GM19372 (cell line): ENCODE data around the gene MYO3B.

ENCODE experiments used
- ATAC-seq: cut with Tn5 transposase; IDR thresholded peaks from one replicate; pipeline ENCODE4 v1.9.1; 2021; ENCODE audit warnings: mild to moderate bottlenecking, low read depth, moderate library complexity; ENCODE audit not compliant: unreplicated experiment

The MYO3B gene

GRCh38 chr2:170297496-170297895, 119.5 kb downstream of the MYO3B start:
- ATAC-seq, result no peak

- ATAC-seq, result peak; percentile 59
Measured at GRCh38 chr2:170298115-170298514, 120.2 kb downstream of the MYO3B start.

- no peak for ATAC-seq
Measured at GRCh38 chr2:170298861-170299429, 121.0 kb downstream of the MYO3B start.

GRCh38 chr2:170300993-170301392, 123.0 kb downstream of the MYO3B start:
- ATAC-seq, result no peak

GRCh38 chr2:170301626-170302025, 123.7 kb downstream of the MYO3B start:
- ATAC-seq, result no peak

- ATAC-seq, result no peak
Measured at GRCh38 chr2:170305711-170306110, 127.8 kb downstream of the MYO3B start.

GRCh38 chr2:170306293-170306873, 128.4 kb downstream of the MYO3B start:
- ATAC-seq, result no peak

- ATAC-seq, result no peak
Measured at GRCh38 chr2:170307052-170307451, 129.1 kb downstream of the MYO3B start.

GRCh38 chr2:170307555-170308351, 129.8 kb downstream of the MYO3B start:
- ATAC-seq, result no peak

- no peak for ATAC-seq
Measured at GRCh38 chr2:170310876-170311502, 133.0 kb downstream of the MYO3B start.

GRCh38 chr2:170313347-170313991, 135.5 kb downstream of the MYO3B start:
- no peak for ATAC-seq

- no peak for ATAC-seq
Measured at GRCh38 chr2:170313992-170314348, 136.0 kb downstream of the MYO3B start.

GRCh38 chr2:170314744-170315447, 136.9 kb downstream of the MYO3B start:
- ATAC-seq, result no peak

GRCh38 chr2:170320948-170321347, 143.0 kb downstream of the MYO3B start:
- ATAC-seq, result no peak

- ATAC-seq, result no peak
Measured at GRCh38 chr2:170321526-170321925, 143.6 kb downstream of the MYO3B start.

- ATAC-seq, result no peak
Measured at GRCh38 chr2:170322140-170322766, 144.3 kb downstream of the MYO3B start.

- ATAC-seq, result no peak
Measured at GRCh38 chr2:170323743-170324142, 145.8 kb downstream of the MYO3B start.

- ATAC-seq, result no peak
Measured at GRCh38 chr2:170324640-170325046, 146.7 kb downstream of the MYO3B start.

GRCh38 chr2:170330881-170331280, 152.9 kb downstream of the MYO3B start:
- no peak for ATAC-seq
